ENCODE results near the gene TLE4.

- TF ChIP-seq TAF1 (IDR thresholded peaks at IDR 0.05; ENCODE audit: borderline replicate concordance, low read depth, low read length) (no peak), POLR2A (IDR thresholded peaks at IDR 0.05; ENCODE audit: low read depth, low read length) (no peak)
These were observed 38.4 kb downstream of the TLE4 start for GRCh38 chr9:79610019-79610631.
